Left lung (tissue), 10 donors: Measurements from ENCODE around the gene AMOTL1. TPM values are rescaled to one million over a fixed set of nuclear protein-coding genes. Genes with fewer than 3 reads are reported as not detected.

Experiments used
- ATAC-seq: fragments of 200-7000 bp; cut with Tn5 transposase; one replicate; pipeline ENCODE4 v1.9.1; 2020; ENCODE audit warnings: moderate library complexity
- DNase-seq, 4 donors: peaks; one replicate each; pipeline ENCODE4 v3.0.0-alpha.2; 2013 to 2020
- H3K27ac ChIP-seq, 2 donors: fragments of 200-600 bp; sonication (generic) in 1 of 2; one replicate each; pipeline versions ENCODE4 v1.5.0 to v1.8.0; 2020 to 2021
- H3K27me3 ChIP-seq, 2 donors: fragments of 200-600 bp; sonication (generic) in 1 of 2; one replicate each; pipeline versions ENCODE4 v1.5.0 to v1.8.0; 2020 to 2021
- H3K36me3 ChIP-seq, 2 donors: fragments of 200-600 bp; sonication (generic) in 1 of 2; one replicate each; pipeline versions ENCODE4 v1.5.0 to v1.8.0; 2020 to 2021
- H3K4me1 ChIP-seq, 2 donors: fragments of 200-600 bp; one replicate each; pipeline ENCODE4 v1.8.0; 2021
- H3K4me3 ChIP-seq, 2 donors: fragments of 200-600 bp; sonication (generic) in 1 of 2; one replicate each; pipeline versions ENCODE4 v1.5.0 to v1.8.0; 2020 to 2021; ENCODE audit warnings: mild to moderate bottlenecking in 1 of 2
- H3K9me3 ChIP-seq, 2 donors: fragments of 200-600 bp; sonication (generic) in 1 of 2; one replicate each; pipeline versions ENCODE4 v1.5.0 to v1.8.0; 2020 to 2021
- intact Hi-C, 2 donors: fragments of 100-400 bp; cut with DNase I; formaldehyde crosslinking; loops; one replicate each; pipeline versions ENCODE4 v1.11.2 to v1.14.2; 2022
- polyA plus RNA-seq, 6 donors: library from polyadenylated mRNA; unstranded; fragments of 120-200 nt; gene quantifications; one replicate each; pipeline ENCODE4 v1.2.1, GENCODE V29; 2013; ENCODE audit not compliant: insufficient read length in 6 of 6
- total RNA-seq, 2 donors: library from RNA; stranded (reverse); fragmentation: NEBNext Ultra II Directional; extraction: Animal tissue kit (Norgen Biotek cat#: 25700); gene quantifications; one replicate each; pipeline ENCODE4 v1.2.1, GENCODE V29; 2021
- TF ChIP-seq, protein P1 (sequence below), 2 donors: fragments of 200-600 bp; sonication (generic) in 1 of 2; IDR thresholded peaks; one replicate each; pipeline versions ENCODE4 v1.5.0 to v1.8.0; 2021; ENCODE audit warnings: antibody characterized with exemption in 2 of 2
- donor health status: DM: no; HTN: yes; CAD: no.
- donor health status: DM: no; HTN: no; CAD: no.

AMOTL1 gene
- total and polyA plus RNA-seq, 8 donors = 42.7 to 67.9 (median 55.5) TPM

DNA sequence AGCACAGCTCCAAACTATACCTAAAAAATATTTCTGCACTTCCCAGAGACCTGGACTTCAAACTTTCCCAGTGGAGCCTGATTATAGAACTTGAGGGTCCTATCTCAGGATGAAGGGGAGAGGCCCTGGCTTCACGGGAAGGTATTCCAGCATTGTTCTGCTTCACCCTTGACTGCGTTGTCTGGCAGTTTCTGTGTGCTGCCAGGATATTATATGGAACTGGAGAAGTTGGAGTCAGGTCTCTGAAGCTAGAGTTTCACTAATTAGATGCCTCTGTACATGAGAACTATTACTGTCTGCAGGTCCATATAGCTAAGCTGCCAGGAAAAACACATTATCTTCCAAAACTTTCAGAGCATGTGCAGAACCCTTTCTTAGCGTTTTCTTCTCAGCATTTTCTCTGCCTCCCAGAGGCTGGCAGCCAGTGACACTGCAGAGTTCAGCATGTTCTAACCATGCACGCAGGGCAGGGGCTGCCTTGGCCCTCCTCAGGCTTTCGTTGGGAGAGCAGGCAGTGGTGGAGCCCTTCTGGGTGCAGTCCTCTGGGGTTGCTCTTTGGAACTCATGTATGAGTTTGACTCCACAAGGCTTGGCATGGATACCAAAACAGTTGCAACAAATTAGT, 105.9 kb downstream of the AMOTL1 start:
- intact Hi-C loops = no loop called here
- Histone ChIP-seq H3K36me3 (peaks cover 0 to 55% of the 10 kb centered on the region in 2 donors), H3K27me3 (no peaks in the 10 kb centered on the region), H3K27ac (no peak overlapping the region), H3K4me3 (no peak overlapping the region), H3K9me3 (no peaks in the 10 kb centered on the region), H3K4me1 (peaks cover 0 to 12% of the 10 kb centered on the region in 2 donors)
- DNase-seq (no peak), ATAC-seq (no peak)
- TF ChIP-seq, protein P1, sequence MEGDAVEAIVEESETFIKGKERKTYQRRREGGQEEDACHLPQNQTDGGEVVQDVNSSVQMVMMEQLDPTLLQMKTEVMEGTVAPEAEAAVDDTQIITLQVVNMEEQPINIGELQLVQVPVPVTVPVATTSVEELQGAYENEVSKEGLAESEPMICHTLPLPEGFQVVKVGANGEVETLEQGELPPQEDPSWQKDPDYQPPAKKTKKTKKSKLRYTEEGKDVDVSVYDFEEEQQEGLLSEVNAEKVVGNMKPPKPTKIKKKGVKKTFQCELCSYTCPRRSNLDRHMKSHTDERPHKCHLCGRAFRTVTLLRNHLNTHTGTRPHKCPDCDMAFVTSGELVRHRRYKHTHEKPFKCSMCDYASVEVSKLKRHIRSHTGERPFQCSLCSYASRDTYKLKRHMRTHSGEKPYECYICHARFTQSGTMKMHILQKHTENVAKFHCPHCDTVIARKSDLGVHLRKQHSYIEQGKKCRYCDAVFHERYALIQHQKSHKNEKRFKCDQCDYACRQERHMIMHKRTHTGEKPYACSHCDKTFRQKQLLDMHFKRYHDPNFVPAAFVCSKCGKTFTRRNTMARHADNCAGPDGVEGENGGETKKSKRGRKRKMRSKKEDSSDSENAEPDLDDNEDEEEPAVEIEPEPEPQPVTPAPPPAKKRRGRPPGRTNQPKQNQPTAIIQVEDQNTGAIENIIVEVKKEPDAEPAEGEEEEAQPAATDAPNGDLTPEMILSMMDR (IDR thresholded peaks at IDR 0.05) = no peak

DNA sequence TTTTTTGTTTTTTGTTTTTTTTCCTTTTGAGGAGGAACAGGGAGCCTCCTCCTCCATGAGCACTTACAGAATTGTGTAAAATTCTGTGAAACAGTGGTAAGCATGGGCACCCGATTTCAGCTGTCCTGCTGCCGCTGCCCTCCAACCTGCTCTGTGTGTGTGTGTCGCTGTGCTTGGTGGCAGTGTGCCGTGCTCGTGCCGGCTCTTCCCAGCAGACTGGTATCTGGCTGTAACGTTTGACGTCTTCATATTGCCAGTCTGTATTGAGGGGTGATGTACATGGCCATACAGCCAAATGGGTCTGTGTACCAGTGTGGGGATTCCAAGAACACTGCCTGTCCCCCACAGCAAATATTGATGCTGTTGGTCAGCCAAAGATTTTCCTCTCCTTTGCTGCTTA, 108.1 kb downstream of the AMOTL1 start:
- TF ChIP-seq, protein P1 (IDR thresholded peaks at IDR 0.05) = no peak
- Histone ChIP-seq H3K4me1 (peaks cover 0 to 12% of the 10 kb centered on the region in 2 donors), H3K36me3 (peaks cover 0 to 41% of the 10 kb centered on the region in 2 donors), H3K4me3 (no peak overlapping the region), H3K9me3 (no peaks in the 10 kb centered on the region), H3K27ac (peak overlapping the region in 1 of 2 donors; percentile 50), H3K27me3 (no peaks in the 10 kb centered on the region)
- DNase-seq = no peak
- intact Hi-C loops = no loop called here
- ATAC-seq = no peak

DNA sequence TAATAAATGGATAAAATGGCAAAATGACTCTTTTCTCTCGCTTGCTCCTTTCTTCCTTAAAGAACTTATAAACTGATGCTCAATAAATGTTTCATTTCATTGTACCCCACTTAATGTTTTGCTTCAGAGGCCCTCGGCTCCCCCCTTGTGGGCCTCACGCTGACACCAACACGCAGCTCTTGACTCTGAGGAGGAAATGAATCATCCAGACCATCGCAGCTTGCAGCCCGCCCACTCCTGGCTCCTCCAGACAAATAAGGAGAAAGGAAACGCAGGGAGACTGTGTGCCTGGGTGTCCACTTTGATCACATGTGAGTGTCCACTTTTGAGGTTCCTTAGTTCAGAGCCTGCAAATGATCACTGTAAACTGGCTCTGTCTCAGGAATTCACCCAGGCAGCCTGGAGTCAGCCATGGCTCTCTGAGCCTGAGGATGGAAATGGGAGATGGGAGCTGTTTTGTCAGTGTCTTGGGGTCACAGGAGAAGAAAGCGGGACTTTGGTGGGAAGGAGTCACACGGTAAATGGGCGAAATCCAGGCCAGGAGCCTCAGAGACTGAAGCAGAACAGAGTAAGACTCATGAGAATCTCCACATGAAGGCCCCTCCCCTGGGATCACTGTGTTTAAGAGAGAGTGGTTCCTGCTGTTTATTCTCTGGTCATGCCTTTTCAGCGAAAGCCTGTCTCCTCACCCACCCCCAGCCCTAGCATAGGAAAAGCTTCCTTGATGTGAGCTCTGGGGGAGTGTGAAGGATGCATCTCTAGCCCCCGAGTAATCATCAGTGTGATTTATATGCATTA, 108.7 kb downstream of the AMOTL1 start:
- intact Hi-C loops = no loop called here
- Histone ChIP-seq H3K27ac (peak overlapping the region in 1 of 2 donors; percentile 50), H3K36me3 (peaks cover 0 to 36% of the 10 kb centered on the region in 2 donors), H3K9me3 (no peaks in the 10 kb centered on the region), H3K27me3 (no peaks in the 10 kb centered on the region), H3K4me3 (no peak overlapping the region), H3K4me1 (peaks cover 0 to 12% of the 10 kb centered on the region in 2 donors)
- DNase-seq (peak; percentile 42 to 82 (median 78)), ATAC-seq (peak; percentile 93)
- TF ChIP-seq, protein P1 (IDR thresholded peaks at IDR 0.05) = no peak

DNA sequence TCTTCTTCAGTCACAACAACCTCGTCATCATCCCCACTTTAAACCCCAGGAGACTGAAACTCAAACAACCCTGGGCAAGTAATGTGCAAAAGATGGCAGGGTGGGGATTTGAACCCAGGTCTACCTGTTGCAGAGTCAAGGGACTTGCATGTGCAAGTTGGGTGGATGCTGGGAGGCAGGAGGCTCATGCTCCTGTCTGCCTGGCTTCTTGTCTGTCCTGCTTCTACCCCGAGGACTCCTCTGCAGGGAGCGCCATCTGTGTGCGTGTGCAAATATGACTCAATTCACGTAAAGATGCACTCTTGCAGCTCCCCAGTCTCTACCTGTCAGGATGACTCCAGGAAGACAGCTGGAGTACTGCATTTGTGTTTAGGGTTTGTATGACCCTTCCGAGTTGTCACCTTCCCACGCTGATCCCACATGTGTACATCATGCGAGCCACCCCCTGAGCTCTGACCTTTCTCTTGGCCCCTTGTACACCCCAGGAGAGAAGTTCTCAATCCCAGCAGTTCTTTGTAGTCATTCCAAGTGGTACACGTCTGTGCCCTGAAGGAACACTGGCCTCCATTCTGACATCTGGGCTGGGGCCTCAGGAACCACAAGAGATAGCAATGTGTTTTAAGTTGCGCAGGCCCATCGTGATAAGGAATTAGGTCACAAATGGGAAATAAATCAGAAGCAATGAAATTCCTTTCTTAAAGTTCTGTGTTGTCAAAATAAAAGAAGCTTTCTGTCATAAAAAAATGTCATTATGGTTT, 109.5 kb downstream of the AMOTL1 start:
- peaks cover 0 to 12% of the 10 kb centered on the region in 2 donors for H3K4me1 ChIP-seq
- peaks cover 0 to 28% of the 10 kb centered on the region in 2 donors for H3K36me3 ChIP-seq
- H3K27me3 ChIP-seq = no peaks in the 10 kb centered on the region
- DNase-seq (no peak), ATAC-seq (no peak)
- TF ChIP-seq, protein P1 (IDR thresholded peaks at IDR 0.05) = no peak
- peak overlapping the region in 1 of 2 donors; percentile 50 for H3K27ac ChIP-seq
- H3K9me3 ChIP-seq = no peaks in the 10 kb centered on the region
- no peak overlapping the region for H3K4me3 ChIP-seq
- intact Hi-C loops = no loop called here
